GM12872 (cell line): ENCODE results near the gene INTS4.

ENCODE experiments used
- TF ChIP-seq, protein P1 (sequence below): IDR thresholded peaks from 3 replicates; pipeline ENCODE4 v1.5.1; 2011; ENCODE audit warnings: low read depth, mild to moderate bottlenecking, low read length, moderate library complexity; ENCODE audit not compliant: insufficient read depth

INTS4 gene, protein sequence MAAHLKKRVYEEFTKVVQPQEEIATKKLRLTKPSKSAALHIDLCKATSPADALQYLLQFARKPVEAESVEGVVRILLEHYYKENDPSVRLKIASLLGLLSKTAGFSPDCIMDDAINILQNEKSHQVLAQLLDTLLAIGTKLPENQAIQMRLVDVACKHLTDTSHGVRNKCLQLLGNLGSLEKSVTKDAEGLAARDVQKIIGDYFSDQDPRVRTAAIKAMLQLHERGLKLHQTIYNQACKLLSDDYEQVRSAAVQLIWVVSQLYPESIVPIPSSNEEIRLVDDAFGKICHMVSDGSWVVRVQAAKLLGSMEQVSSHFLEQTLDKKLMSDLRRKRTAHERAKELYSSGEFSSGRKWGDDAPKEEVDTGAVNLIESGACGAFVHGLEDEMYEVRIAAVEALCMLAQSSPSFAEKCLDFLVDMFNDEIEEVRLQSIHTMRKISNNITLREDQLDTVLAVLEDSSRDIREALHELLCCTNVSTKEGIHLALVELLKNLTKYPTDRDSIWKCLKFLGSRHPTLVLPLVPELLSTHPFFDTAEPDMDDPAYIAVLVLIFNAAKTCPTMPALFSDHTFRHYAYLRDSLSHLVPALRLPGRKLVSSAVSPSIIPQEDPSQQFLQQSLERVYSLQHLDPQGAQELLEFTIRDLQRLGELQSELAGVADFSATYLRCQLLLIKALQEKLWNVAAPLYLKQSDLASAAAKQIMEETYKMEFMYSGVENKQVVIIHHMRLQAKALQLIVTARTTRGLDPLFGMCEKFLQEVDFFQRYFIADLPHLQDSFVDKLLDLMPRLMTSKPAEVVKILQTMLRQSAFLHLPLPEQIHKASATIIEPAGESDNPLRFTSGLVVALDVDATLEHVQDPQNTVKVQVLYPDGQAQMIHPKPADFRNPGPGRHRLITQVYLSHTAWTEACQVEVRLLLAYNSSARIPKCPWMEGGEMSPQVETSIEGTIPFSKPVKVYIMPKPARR

DNA sequence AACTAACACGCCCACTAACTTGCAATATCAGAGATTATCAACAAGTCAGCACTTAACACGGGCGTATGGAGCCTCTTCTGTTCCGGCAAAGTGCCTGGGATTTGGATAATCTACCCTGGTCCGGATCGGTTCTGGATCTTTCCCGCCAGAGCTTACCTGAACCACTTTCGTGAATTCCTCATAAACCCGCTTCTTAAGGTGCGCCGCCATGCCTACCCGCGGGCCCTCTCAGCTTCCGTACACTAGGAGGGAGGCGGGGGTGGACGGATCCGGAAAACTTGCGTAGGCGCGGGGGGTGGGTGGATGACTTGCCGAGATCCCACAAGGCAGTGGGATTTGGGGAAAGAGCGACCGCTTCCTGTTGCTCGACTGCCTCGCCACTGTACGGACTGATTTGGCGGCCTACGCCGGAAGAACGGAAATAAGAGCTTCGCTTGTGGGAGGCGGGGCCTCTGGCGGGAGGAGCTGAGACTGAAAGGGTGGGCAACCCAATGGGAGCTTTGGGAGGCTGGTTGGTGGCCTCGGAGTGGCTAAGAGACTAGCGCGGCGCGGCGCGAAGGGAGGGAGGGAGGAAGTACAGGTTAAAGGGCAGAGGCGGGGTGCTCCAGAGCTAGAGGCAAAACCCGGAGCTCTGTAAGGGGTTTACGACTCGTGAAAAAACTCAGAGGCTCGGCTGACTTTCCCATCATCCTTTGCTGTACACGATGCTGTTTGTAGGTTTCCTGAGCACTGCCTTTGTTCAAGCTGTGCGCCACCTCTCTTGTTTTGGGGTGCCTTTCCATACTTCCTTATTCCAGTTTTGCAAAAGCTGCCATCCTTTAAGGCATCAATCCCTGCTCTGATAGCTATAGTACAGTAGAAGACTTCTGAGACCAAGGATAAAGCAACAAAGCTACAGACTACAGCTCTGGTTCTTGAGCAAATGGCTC lies at the start of gene INTS4:
Gene INTS4, minus strand, starts transcription at position 235 of the 929 bp plus-strand sequence. Its CDS starts 25 bp downstream, at position 210.
- TF ChIP-seq, protein P1, sequence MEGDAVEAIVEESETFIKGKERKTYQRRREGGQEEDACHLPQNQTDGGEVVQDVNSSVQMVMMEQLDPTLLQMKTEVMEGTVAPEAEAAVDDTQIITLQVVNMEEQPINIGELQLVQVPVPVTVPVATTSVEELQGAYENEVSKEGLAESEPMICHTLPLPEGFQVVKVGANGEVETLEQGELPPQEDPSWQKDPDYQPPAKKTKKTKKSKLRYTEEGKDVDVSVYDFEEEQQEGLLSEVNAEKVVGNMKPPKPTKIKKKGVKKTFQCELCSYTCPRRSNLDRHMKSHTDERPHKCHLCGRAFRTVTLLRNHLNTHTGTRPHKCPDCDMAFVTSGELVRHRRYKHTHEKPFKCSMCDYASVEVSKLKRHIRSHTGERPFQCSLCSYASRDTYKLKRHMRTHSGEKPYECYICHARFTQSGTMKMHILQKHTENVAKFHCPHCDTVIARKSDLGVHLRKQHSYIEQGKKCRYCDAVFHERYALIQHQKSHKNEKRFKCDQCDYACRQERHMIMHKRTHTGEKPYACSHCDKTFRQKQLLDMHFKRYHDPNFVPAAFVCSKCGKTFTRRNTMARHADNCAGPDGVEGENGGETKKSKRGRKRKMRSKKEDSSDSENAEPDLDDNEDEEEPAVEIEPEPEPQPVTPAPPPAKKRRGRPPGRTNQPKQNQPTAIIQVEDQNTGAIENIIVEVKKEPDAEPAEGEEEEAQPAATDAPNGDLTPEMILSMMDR, result 0 out of 3 replicates have a peak, but pooled peaks have one; percentile 3

DNA sequence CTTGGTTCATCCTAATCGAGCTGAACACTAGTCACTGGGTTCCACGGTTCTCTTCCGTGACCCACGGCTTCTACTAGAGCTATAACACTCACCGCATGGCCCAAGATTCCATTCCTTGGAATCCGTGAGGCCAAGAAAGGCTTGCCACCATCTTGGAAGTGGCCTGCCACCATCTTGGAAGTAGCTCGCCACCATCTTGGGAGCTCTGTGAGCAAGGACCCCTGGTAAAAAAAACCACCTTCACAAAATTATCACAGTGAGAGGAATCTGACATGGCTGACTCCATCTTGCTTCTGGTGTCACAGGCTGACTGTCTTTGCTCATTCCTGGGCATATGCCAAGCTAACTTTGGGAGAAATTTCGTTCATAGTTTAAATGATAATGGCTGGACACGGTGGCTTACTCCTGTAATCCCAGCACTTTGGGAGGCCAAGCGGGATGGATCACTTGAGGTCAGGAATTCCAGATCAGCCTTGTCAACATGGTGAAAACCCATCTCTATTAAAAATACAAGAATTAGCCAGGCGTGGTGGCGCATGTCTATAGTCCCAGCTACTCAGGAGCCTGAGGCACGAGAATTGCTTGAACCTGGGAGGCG lies 47.5 kb upstream of the INTS4 start:
- TF ChIP-seq, protein P1, result no peak

DNA sequence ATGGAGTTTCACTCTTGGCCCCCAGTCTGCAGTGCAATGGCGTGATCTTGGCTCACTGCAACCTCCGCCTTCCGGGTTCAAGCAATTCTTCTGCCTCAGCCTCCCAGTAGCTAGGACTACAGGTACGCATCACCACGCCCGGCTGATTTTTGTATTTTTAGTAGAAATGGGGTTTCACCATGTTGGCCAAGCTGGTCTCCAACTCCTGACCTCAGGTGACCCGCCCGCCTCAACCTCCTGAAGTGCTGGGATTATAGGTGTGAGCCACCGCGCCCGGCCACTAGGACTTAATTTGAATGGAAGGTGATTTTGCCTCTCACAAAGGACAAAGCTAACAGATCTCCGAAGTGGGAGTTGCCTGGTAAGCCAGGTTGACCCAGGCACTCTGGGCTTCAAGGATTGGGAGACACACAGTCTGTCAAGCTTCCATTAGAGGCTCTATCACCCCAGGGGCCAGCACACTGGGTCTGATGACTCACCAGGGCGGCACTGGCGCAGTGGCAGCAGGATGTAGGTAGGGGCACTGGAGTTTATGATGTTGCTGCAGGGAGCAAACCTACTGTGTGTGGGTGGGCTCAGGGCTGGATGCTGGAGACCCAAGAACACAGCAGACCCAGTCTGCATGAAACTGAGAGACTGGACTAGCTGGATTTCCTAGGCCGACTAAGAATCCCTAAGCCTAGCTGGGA lies 46.4 kb upstream of the INTS4 start:
- TF ChIP-seq, protein P1, result no peak

DNA sequence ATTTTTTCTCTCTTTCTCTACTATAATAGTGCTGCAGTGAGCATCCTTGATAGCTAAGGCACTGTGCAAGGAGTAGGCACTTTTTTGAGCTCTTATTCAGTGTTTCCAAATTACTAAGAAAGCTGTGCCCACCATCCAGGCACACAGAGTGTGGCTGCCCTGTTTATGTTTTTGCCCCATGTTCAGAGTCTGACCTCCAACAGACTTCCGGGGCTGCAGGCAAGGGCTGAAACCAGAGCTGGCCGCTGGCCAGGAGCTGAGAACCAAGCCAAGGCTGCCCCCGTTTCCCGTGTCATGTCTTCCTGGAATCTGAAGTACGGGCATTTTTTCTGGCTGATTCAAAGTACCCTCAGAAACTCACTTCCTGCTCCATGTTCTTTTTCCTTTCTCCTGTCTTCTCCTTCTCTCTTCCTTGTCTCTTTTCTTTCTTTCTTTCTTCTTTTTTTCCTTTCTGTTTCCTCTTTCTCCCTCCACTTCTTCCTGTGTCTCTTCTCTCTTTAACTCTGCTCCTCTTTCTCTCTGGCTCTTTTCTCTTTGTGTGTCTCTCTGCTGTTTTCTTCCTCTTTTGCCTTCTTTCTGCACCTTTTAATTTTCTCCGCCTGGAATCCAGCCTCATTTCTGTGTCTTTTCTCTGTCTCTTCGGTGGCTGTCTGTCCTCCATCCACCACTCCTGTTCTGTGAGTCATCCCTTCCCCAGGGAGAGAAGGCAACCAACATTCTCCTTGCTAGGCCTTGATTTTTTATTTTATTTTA lies 45.6 kb upstream of the INTS4 start:
- TF ChIP-seq, protein P1, result no peak

DNA sequence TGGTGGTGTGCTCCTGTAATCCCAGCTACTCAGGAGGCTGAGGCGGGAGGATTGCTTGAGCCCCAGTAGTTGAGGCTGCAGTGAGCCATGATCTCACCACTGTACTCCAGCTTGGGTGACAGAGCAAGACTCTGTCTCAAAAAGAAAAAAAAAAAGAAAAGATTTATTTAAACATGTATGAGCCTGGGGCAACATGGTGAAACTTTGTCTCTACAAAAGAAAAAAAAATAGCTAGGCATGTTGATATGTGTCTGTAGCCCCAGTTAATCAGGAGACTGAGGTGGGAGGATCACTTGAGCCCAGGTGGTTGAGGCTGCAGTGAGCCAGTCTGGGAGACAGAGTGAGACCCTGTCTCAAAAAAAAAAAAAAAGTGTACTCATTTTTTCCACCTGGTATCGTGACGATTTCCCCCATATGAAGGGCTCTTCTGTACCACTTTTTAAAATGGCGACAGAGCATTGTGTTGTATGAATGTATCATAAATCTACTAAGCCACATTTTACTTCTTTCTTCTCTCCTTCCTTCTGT lies 45.0 kb upstream of the INTS4 start:
- TF ChIP-seq, protein P1, result no peak
